HepG2 (cell line): ENCODE data around the gene MTIF2. TPM values are rescaled to one million over a fixed set of nuclear protein-coding genes. Genes with fewer than 3 reads are reported as not detected.

Experiments used
- AGO1 ChIP-seq: fragments of 200-400 bp; formaldehyde crosslinking; IDR thresholded peaks from 2 replicates; pipeline ENCODE4 v1.6.1; 2017; ENCODE audit warnings: mild to moderate bottlenecking, low read depth, low read length, moderate library complexity; ENCODE audit not compliant: poor library complexity, severe bottlenecking
- AGO2 ChIP-seq: fragments of 200-400 bp; formaldehyde crosslinking; optimal IDR thresholded peaks from 2 replicates; pipeline ENCODE3; 2017; ENCODE audit warnings: mild to moderate bottlenecking, low read depth, low read length, moderate library complexity
- ATF7 ChIP-seq, 2 experiments: fragments of 450-650 bp in 1 of 2; sonication (generic) in 1 of 2; formaldehyde crosslinking in 1 of 2; IDR thresholded peaks; 2 replicates each; pipeline versions ENCODE4 v1.4.0 to v1.6.1; 2016 to 2020; ENCODE audit warnings: antibody characterized with exemption in 1 of 2, mild to moderate bottlenecking in 1 of 2, missing genetic modification reagents in 1 of 2
- BRD4 ChIP-seq: sonication (generic); formaldehyde crosslinking; IDR thresholded peaks from 2 replicates; pipeline ENCODE4 v1.4.0; 2020; ENCODE audit warnings: missing genetic modification reagents
- DMAP1 ChIP-seq: IDR thresholded peaks from 2 replicates; pipeline ENCODE4 v1.6.1; 2016
- KDM5B ChIP-seq: sonication (generic); formaldehyde crosslinking; IDR thresholded peaks from 2 replicates; pipeline ENCODE4 v1.4.0; 2020; ENCODE audit warnings: missing genetic modification reagents, mild to moderate bottlenecking, borderline replicate concordance
- NFIB ChIP-seq: sonication (generic); formaldehyde crosslinking; IDR thresholded peaks from 2 replicates; pipeline ENCODE4 v1.9.0; 2021; ENCODE audit warnings: missing genetic modification reagents, mild to moderate bottlenecking, borderline replicate concordance
- NR2F2 ChIP-seq: IDR thresholded peaks from 2 replicates; pipeline ENCODE4 v1.6.1; 2012; ENCODE audit warnings: low read depth, inconsistent platforms, borderline replicate concordance
- RARG ChIP-seq: sonication (generic); formaldehyde crosslinking; IDR thresholded peaks from 2 replicates; pipeline ENCODE4 v1.4.0; 2020; ENCODE audit warnings: low read depth, mild to moderate bottlenecking, missing genetic modification reagents
- RBFOX2 ChIP-seq: fragments of 200-400 bp; formaldehyde crosslinking; IDR thresholded peaks from 2 replicates; pipeline ENCODE4 v1.6.1; 2017; ENCODE audit warnings: low read depth, mild to moderate bottlenecking, low read length
- SSRP1 ChIP-seq: IDR thresholded peaks from 2 replicates; pipeline ENCODE4 v1.6.1; 2016; ENCODE audit warnings: control low read depth
- XBP1 ChIP-seq: sonication (generic); formaldehyde crosslinking; IDR thresholded peaks from 2 replicates; pipeline ENCODE4 v1.5.0; 2020; ENCODE audit warnings: missing genetic modification reagents
- ZBTB42 ChIP-seq: sonication (generic); formaldehyde crosslinking; IDR thresholded peaks from 2 replicates; pipeline ENCODE4 v1.5.0; 2020; ENCODE audit warnings: mild to moderate bottlenecking, missing genetic modification reagents
- ZNF18 ChIP-seq: sonication (generic); formaldehyde crosslinking; IDR thresholded peaks from 2 replicates; pipeline ENCODE4 v1.8.0; 2022; ENCODE audit warnings: mild to moderate bottlenecking, missing genetic modification reagents; ENCODE audit not compliant: insufficient replicate concordance
- ZNF318 ChIP-seq: sonication (generic); formaldehyde crosslinking; IDR thresholded peaks from 2 replicates; pipeline ENCODE4 v1.4.0; 2020; ENCODE audit warnings: mild to moderate bottlenecking, missing genetic modification reagents
- ZNF710 ChIP-seq: sonication (generic); formaldehyde crosslinking; IDR thresholded peaks from 2 replicates; pipeline ENCODE4 v1.5.0; 2020; ENCODE audit warnings: mild to moderate bottlenecking, missing genetic modification reagents, borderline replicate concordance
- polyA plus RNA-seq, 8 experiments: library from polyadenylated mRNA; depleted of rRNA in 3 of 8; stranded (reverse) in 7 of 8; unstranded in 1 of 8; fragments of >200 nt; fragmentation: Illumina TruSeq in 4 of 8; extraction: Trizol in 4 of 8; gene quantifications; 2 replicates each; pipeline versions ENCODE4 v1.2.1 to v1.2.3, GENCODE V29; 2011 to 2016; ENCODE audit warnings: low read depth in 4 of 8, missing spikeins in 1 of 8, mixed read lengths in 1 of 8; ENCODE audit not compliant: insufficient read depth in 1 of 8
- total RNA-seq, 5 experiments: library from RNA; depleted of rRNA; stranded (reverse); fragments of >200 nt; fragmentation: Illumina TruSeq; extraction: Trizol; gene quantifications; 2 replicates each; pipeline ENCODE4 v1.2.3, GENCODE V29; 2016; ENCODE audit warnings: low read depth in 1 of 5

MTIF2 gene
- total and polyA plus RNA-seq, 2 of the 13 experiments (the other 11 are each of a cell fraction or from before 2014, with no cell fraction given) = 32.1 to 92.1 TPM

GRCh38 chr2:55232863-55233657, 36.0 kb downstream of the MTIF2 start (continued):
- TF ChIP-seq ZNF18 (CRISPR knock-in tag) (peak; percentile 94), NFIB (peak; percentile 64; the same call in 1 of the 2 replicates), AGO2 (peak; percentile 97), ZNF318 (CRISPR knock-in tag) (peak; percentile 92; the same call in 1 of the 2 replicates), RBFOX2 (peak; percentile 82; the same call in 1 of the 2 replicates), RARG (CRISPR knock-in tag) (peak; percentile 78; the same call in 1 of the 2 replicates), AGO1 (peak; percentile 16), ZNF710 (CRISPR knock-in tag) (no peak), ZBTB42 (no peak), DMAP1 (CRISPR knock-in tag) (0 out of 2 replicates have a peak, but pooled peaks have one; percentile 43), KDM5B (CRISPR knock-in tag) (0 out of 2 replicates have a peak, but pooled peaks have one; percentile 16), BRD4 (0 out of 2 replicates have a peak, but pooled peaks have one; percentile 30), SSRP1 (0 out of 2 replicates have a peak, but pooled peaks have one; percentile 42), NR2F2 (0 out of 2 replicates have a peak, but pooled peaks have one; percentile 44), ATF7 (IDR thresholded peaks at IDR 0.05) (no peak), ATF7 (CRISPR knock-in tag; IDR thresholded peaks at IDR 0.05) (peak; percentile 83), XBP1 (CRISPR knock-in tag) (peak; percentile 27; the same call in 1 of the 2 replicates)
